Pancreas (tissue), 10 donors: Measurements from ENCODE around the gene RPS3. TPM values are rescaled to one million over a fixed set of nuclear protein-coding genes. Genes with fewer than 3 reads are reported as not detected.

Experiments
- ATAC-seq, 4 donors: fragments of 200-7000 bp; cut with Tn5 transposase; one replicate each; pipeline versions ENCODE4 v1.8.0 to v1.9.1; 2020; ENCODE audit warnings: mild to moderate bottlenecking in 4 of 4, moderate library complexity in 4 of 4
- DNase-seq, 6 donors: peaks; one replicate each; pipeline ENCODE4 v3.0.0-alpha.2; 2020
- FAIRE-seq: peaks from 2 replicates; lab custom pipeline; 2012; peaks lifted over from hg19 to GRCh38; lab: Jason Lieb, UNC
- H3K27ac ChIP-seq, 4 donors: fragments of 200-600 bp; sonication (generic); 1 replicate in 3 of 4; 2 replicates in 1 of 4; pipeline versions ENCODE4 v1.5.0 to v1.8.0; 2020
- H3K27me3 ChIP-seq, 4 donors: fragments of 200-600 bp; one replicate each; pipeline ENCODE4 v1.8.0; 2021
- H3K36me3 ChIP-seq, 3 donors: fragments of 200-600 bp; sonication (generic) in 1 of 3; one replicate each; pipeline versions ENCODE4 v1.5.0 to v1.8.0; 2020 to 2021
- H3K4me1 ChIP-seq, 3 donors: fragments of 200-600 bp; one replicate each; pipeline ENCODE4 v1.8.0; 2021
- H3K4me3 ChIP-seq, 4 donors: fragments of 200-600 bp; sonication (generic) in 2 of 4; one replicate each; pipeline versions ENCODE4 v1.5.0 to v1.8.0; 2020 to 2021
- H3K9me3 ChIP-seq, 4 donors: fragments of 200-600 bp; one replicate each; pipeline ENCODE4 v1.8.0; 2021
- WGBS, 2 donors: extraction: QIAGEN DNeasy Blood & Tissue Kit; methylation state at CpG; one replicate each; pipeline ENCODE4 v1.1.7; 2013; 5-methylcytosine and 5-hydroxymethylcytosine counted together
- intact Hi-C, 3 donors: fragments of 100-400 bp; cut with DNase I; formaldehyde crosslinking; loops; one replicate each; pipeline versions ENCODE4 v1.11.1 to v1.14.2; 2022
- polyA plus RNA-seq, 2 donors: library from polyadenylated mRNA; stranded (reverse); fragments of 200-250 nt; gene quantifications; one replicate each; pipeline ENCODE4 v1.2.3, GENCODE V29; 2013
- total RNA-seq, 6 donors: library from RNA; stranded (reverse); fragmentation: NEBNext Ultra II Directional in 4 of 6; extraction: Animal tissue kit (Norgen Biotek cat#: 25700) in 4 of 6; gene quantifications; one replicate each; pipeline versions ENCODE4 v1.2.1 to v1.2.4, GENCODE V29; 2021 to 2023
- TF ChIP-seq, protein P1 (sequence below), 4 donors: fragments of 200-600 bp; sonication (generic) in 3 of 4; IDR thresholded peaks; one replicate each; pipeline versions ENCODE4 v1.5.0 to v1.8.0; 2021; ENCODE audit warnings: antibody characterized with exemption in 4 of 4
- donor health status: healthy with polysubstance abuse.
- donor health status: DM: no; HTN: no; CAD: no; lungs with moderate emphysema.
- donor health status: DM: no; HTN: no; CAD: no.
- donor health status: control.
- donor health status: control.
- donor health status: Bipolar disorder and iron deficiency.
- donor health status: DM: yes; HTN: yes; CAD: no.
- donor health status: DM: no; HTN: no; CAD: no.
- donor health status: DM: no; HTN: no; CAD: no.
- donor health status: DM: yes; HTN: yes; CAD: no.

Gene RPS3
- total and polyA plus RNA-seq, 8 donors, result 824 to 1,938 (median 1,393) TPM

DNA sequence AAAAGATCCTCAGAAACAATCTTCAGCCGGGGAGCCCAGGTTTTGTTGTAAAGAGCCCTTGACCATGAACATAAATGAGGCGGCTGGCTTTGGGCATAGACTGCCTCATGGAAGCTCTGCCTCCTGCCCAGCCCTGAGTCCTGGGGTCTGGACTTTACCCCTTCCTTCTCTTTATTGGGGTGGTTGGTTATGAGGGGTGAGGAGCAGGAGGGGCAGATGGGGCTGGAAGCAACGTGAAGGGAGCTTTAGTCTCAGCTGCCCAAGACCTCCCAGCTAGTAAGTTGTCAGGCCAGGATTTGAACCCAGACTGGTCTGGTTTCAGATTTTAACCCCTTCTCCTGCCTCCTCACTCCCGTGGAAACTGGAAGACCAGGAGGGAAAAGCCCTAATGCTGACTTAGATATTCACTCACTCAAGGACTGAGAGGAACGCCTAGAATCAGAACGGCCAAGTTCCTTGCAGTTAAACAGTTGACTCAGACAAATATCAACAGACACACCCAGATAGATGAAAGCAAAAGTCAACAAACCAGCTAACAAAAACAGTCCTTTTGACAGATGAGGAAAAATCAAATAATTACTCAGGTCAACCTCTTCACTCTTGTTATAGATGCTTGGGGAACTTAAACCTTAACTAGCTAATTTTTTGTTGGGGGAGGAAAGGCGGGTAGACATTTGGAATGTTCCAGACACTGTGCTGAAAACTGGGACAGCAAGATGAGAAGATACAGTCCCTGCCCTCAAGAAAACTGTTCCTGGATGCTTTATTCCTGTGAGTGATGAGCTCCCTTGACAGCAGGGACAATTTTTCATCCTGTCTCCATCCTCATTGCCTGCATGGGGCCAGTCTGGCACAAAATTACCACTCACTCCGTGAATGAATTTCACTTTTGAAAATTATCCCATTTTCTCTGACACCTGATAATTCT is 27.1 kb upstream of the RPS3 start:
- H3K4me3 ChIP-seq, result no peak overlapping the region
- WGBS, 2 donors, result 48 to 51% methylated on average over 8 of the region's 8 CpGs
- H3K4me1 ChIP-seq, result peaks cover 0 to 5% (median 0%) of the 10 kb centered on the region in 3 donors
- H3K27me3 ChIP-seq, result no peaks in the 10 kb centered on the region
- TF ChIP-seq, protein P1, sequence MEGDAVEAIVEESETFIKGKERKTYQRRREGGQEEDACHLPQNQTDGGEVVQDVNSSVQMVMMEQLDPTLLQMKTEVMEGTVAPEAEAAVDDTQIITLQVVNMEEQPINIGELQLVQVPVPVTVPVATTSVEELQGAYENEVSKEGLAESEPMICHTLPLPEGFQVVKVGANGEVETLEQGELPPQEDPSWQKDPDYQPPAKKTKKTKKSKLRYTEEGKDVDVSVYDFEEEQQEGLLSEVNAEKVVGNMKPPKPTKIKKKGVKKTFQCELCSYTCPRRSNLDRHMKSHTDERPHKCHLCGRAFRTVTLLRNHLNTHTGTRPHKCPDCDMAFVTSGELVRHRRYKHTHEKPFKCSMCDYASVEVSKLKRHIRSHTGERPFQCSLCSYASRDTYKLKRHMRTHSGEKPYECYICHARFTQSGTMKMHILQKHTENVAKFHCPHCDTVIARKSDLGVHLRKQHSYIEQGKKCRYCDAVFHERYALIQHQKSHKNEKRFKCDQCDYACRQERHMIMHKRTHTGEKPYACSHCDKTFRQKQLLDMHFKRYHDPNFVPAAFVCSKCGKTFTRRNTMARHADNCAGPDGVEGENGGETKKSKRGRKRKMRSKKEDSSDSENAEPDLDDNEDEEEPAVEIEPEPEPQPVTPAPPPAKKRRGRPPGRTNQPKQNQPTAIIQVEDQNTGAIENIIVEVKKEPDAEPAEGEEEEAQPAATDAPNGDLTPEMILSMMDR (IDR thresholded peaks at IDR 0.05), result no peak
- no peaks in the 10 kb centered on the region for H3K36me3 ChIP-seq
- intact Hi-C loops, result no loop called here
- H3K27ac ChIP-seq, result no peak overlapping the region
- H3K9me3 ChIP-seq, result no peaks in the 10 kb centered on the region
- no peak for FAIRE-seq
- peak in 3 of 4 donors; percentile 75 to 84 (median 83) for ATAC-seq
- DNase-seq, result no peak

DNA sequence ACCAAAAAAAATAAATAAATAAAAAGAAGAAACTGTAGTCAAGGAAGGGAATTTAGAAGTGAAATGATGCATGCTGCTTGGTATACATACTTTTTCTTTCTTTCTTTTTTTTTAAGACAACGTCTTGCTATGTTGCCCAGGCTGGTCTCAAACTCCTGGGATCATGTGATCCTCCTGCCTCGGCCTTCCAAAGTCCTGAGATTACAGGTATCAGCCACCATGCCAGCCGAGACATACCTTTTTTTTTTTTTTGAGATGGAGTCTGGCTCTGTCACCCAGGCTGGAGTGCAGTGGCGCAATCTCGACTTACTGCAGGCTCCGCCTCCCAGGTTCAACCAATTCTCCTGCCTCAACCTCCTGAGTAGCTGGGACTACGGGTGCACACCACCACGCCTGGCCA is 26.1 kb upstream of the RPS3 start:
- no peaks in the 10 kb centered on the region for H3K9me3 ChIP-seq
- no peak overlapping the region for H3K4me3 ChIP-seq
- H3K27me3 ChIP-seq, result no peaks in the 10 kb centered on the region
- no peak overlapping the region for H3K27ac ChIP-seq
- DNase-seq (no peak), ATAC-seq (no peak), FAIRE-seq (no peak)
- 86 to 88% methylated on average over 8 of the region's 8 CpGs for WGBS, 2 donors
- H3K4me1 ChIP-seq, result peaks cover 0 to 5% (median 0%) of the 10 kb centered on the region in 3 donors
- intact Hi-C loops, result no loop called here
- H3K36me3 ChIP-seq, result no peaks in the 10 kb centered on the region
- TF ChIP-seq, protein P1 (IDR thresholded peaks at IDR 0.05), result no peak

DNA sequence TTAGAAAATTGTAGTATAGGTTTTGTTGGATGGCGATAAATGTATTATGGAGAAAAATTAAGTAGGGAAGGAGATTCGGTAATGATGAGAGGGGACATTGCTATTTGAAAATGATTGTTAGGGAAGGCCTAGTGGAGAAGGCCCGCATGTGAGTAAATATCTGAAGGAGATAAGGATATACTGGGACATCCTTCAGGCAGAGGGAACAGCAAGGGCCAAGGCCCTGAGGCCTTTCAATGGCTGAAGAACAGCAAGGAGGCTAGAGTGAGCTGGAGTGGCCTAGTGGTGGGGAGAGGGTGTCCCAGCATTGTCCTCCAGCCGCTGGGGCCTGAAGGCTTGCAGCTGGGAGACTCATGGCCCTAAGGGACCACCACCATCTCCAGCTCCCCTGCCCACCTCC is 24.7 kb upstream of the RPS3 start:
- H3K4me1 ChIP-seq, result peaks cover 0 to 5% (median 0%) of the 10 kb centered on the region in 3 donors
- intact Hi-C loops, result no loop called here
- no peaks in the 10 kb centered on the region for H3K9me3 ChIP-seq
- no peak for FAIRE-seq
- DNase-seq, result no peak
- H3K27ac ChIP-seq, result no peak overlapping the region
- WGBS, 2 donors, result 78 to 87% methylated on average over 4 of the region's 4 CpGs
- ATAC-seq, result no peak
- H3K36me3 ChIP-seq, result no peaks in the 10 kb centered on the region
- H3K4me3 ChIP-seq, result no peak overlapping the region
- H3K27me3 ChIP-seq, result no peaks in the 10 kb centered on the region
- TF ChIP-seq, protein P1 (IDR thresholded peaks at IDR 0.05), result no peak

DNA sequence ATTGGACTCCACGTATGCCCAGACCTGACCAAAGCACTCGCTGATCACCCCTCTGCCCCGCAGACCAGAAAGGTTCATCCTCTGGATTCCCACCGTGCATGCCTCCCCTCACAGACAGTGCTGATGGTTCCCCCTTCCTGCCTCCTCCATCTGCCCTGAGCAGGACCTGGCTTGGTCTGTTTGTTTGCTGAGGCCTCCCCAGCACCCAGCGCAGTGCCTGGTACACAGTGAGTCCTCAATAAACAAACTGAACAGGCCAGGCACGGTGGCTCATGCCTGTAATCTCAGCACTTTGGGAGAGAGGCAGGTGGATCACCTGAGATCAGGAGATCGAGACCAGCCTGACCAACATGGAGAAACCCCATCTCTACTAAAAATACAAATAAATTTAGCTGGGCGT is 23.7 kb upstream of the RPS3 start:
- no peak for ATAC-seq

More for the DNA sequence above, 23.7 kb upstream of the RPS3 start:
- H3K4me3 ChIP-seq, result no peak overlapping the region
- FAIRE-seq (no peak), DNase-seq (no peak)
- 85 to 87% methylated on average over 8 of the region's 8 CpGs for WGBS, 2 donors
- H3K27me3 ChIP-seq, result no peaks in the 10 kb centered on the region
- no peak overlapping the region for H3K27ac ChIP-seq
- intact Hi-C loops, result no loop called here
- no peaks in the 10 kb centered on the region for H3K36me3 ChIP-seq
- TF ChIP-seq, protein P1 (IDR thresholded peaks at IDR 0.05), result no peak
- peaks cover 0 to 5% (median 0%) of the 10 kb centered on the region in 3 donors for H3K4me1 ChIP-seq
- H3K9me3 ChIP-seq, result no peaks in the 10 kb centered on the region
